Forelimb muscle (tissue), 1 donor: ENCODE measurements around the gene ORC1. TPM values are rescaled to one million over a fixed set of nuclear protein-coding genes. Genes with fewer than 3 reads are reported as not detected.

Experiments used
- DNase-seq: peaks from one replicate; pipeline ENCODE4 v3.0.0-alpha.2; 2013; ENCODE audit warnings: low read depth
- polyA plus RNA-seq: library from polyadenylated mRNA; unstranded; fragments of 120-200 nt; gene quantifications from one replicate; pipeline ENCODE4 v1.2.1, GENCODE V29; 2013; ENCODE audit not compliant: insufficient read length

ORC1 gene
- polyA plus RNA-seq, 1 donor: 2.3 TPM

DNA sequence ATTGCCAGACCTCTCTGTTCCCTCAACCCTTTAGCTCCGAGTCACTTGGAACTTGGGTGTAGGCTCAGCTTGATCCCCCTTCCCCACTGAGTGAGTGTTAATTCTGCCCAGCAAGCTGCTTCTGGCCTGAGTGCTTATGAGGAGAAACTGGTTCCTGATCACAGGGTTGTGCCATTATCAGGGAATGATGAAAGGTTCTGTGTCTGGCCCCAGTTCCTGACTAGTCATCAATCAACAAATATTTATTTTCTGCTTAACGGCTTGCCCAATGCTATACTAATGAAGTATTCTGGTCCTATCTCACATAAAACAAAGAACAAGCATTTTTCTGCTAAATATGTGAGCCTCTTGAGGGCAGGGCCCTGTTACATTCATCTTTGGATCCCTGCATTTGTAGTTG, 59.0 kb downstream of the ORC1 start:
- no peak for DNase-seq

DNA sequence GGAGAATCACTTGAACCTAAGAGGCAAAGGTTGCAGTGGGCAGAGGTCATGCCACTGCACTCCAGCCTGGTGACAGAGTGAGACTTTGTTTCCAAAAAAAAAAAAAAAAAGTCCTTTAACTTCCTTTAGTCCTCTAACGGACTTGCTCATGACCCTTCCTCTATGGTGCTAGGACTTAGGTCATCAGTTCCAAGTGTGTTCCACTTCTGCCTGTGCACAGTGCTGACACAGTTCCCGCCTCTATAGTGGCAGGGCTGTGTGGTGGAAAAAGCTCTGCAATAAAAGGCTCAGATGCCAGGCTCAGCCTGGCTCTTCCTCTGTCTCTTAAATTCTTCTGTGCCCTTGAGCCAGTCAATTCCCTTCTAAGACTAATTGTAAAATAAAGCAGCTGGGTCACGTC, 60.2 kb downstream of the ORC1 start:
- DNase-seq: no peak

DNA sequence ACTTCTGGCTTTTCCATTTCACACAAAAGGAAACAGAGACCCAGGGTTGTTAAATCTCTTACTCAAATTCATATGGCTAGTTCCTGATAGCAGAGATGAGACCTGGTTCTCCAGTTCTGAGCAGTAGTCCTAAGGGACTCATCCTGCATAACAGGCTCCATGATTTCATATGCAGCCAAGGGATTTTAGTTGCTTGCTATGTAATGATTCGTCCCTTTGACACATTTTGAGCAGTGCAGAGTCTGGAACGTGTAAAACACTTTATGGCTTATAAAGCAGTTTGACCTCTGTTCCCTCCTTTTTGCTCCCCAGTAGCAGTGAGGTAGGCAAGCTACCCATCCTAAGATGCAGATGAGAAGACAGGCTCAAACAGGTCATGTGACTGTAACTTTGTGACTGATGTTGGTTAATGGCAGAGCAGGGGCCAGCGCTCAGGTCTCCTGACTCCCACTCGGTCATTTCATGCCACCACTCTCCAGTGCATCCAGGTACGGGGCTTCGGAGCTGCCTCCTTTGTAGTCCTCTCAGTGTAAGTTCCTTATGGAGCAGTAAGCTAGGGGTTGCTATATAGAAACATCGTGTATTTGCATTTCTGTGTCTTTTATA, 62.5 kb downstream of the ORC1 start:
- DNase-seq: no peak

DNA sequence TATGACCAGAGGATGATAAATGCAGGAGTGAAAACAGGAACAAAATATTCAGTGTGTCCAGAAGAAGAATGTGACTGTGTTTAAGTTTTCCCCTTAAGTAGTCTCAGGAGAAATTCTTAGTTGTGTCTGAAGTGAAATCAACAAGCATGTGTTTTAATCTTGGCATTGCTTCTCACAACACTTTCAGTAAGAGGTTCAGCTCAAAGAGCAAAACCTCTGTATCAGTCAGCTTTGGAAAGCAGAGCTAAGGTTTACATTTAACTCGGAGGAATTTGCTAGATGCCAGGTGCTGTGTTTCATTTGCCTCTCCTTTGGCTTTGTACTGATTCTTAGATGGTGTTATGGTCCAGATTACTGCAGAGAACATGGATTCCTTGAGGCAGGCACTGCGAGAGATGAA, 66.8 kb downstream of the ORC1 start:
- no peak for DNase-seq

DNA sequence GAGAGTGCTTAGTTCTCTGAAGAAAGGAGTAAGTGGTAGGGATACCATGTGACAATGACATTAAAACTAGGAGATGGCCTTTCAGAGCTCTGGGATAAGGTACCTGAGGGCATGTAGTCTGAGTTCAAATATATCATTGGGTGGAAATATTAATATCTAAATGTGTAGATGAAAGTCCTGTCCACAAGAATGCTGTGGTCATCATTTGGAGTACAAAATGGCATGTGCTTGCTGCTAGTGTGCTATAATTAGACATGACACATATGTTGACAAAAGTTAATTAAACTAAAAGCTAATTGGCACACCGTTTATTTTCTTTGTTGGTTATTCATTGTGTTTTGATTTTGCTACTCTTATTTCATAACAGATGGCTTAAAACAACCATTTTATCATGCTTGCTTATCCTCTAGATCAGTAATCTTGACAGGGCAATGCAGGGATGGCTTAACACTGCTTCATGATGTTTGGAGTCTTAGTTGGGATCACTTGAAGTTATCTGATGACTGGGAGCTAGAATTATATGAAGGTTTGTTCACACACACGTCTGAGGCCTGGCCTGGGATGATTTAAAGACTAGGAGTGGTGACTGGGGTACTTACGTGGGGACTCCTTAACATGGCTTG, 69.2 kb downstream of the ORC1 start:
- no peak for DNase-seq

DNA sequence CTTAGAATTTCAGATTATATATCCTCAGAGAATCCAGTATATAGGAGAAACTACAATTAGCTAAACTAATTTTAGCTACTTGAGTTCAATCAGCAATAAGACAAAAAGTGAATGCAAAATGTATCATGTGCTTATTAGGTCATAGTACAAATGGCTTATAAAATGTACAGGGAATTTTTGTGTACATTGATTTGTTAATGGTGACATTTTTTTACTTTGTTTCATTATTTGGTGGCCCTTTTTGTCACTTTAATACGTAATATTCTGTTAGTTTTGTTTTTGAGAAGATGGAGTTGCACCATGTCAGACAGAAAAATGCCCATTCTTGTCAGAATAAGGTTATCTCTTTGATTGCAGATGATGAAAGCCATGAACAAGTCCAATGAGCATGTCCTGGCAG, 71.8 kb downstream of the ORC1 start:
- no peak for DNase-seq

DNA sequence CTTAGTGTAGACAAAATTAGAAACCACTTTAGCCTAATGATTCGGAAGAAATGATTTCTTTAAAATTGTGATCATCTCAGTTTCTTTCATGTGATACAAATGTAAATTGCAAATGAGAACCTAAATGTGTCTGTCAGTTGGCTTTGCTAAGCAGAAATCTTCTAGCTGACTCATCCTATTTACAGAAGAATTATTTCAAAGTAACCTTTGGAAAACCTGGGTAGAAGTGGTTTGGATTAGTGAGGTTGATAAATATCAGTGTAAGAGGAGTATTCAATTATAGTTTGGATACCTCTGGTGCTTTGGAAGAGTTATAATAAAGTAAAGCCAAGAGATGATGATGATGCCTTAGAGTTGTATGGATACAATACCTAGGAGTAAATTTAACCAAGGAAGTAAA, 75.6 kb downstream of the ORC1 start:
- no peak for DNase-seq

DNA sequence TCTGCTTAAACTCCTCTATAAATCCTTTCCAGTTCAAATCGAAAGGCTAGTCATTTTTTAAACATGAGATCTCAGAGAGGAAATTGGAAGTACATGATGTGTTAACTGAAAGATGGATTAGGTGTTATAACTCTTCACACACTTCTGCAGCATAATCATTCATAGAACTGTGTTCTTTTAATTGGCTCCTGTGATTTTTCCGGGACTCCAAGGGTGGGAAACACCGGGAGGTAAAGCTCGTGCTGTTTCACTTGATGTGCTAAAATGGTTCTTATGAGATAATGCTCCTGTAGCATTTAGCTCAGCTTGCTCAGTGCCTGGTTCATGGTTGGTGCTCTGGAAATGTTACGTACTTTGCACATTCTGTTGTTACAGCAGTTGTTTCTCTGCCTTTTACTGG, 78.4 kb downstream of the ORC1 start:
- no peak for DNase-seq

DNA sequence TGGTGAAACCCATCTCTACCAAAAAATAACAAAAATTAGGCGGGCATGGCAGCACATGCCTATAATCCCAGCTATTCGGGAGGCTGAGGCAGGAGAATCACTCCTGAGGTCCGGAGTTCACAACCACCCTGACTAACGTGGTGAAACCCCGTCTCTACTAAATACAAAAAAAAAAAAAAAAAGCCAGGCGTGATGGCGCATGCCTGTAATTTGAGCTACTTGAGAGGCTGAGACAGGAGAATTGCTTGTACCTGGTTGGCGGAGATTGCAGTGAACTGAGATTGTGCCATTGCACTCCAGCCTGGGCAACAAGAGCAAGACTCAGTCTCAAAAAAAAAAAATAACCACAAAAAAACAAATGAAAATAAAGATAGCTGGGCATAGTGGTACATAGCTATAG, 80.5 kb downstream of the ORC1 start:
- DNase-seq: no peak

Other genes starting within 250 kb of the ORC1 start
- gene CC2D1B, start 38.2 kb downstream of the ORC1 start, polyA plus RNA-seq: 24.9 TPM
- gene PRPF38A, start 179 bp upstream of the ORC1 start, polyA plus RNA-seq: 44.8 TPM
- gene TUT4, start 148.7 kb upstream of the ORC1 start, polyA plus RNA-seq: 88.4 TPM
- 150 TPM for gene GPX7, start 197.9 kb upstream of the ORC1 start, polyA plus RNA-seq
- 3.9 TPM for gene SHISAL2A, start 228.7 kb upstream of the ORC1 start, polyA plus RNA-seq